ENCODE data around the gene IFIT1. TPM values are rescaled to one million over a fixed set of nuclear protein-coding genes. Genes with fewer than 3 reads are reported as not detected.

Gene IFIT1
- total RNA-seq, 4 donors from 2014 or later: 1.1 to 18.5 (median 9.4) TPM

DNA sequence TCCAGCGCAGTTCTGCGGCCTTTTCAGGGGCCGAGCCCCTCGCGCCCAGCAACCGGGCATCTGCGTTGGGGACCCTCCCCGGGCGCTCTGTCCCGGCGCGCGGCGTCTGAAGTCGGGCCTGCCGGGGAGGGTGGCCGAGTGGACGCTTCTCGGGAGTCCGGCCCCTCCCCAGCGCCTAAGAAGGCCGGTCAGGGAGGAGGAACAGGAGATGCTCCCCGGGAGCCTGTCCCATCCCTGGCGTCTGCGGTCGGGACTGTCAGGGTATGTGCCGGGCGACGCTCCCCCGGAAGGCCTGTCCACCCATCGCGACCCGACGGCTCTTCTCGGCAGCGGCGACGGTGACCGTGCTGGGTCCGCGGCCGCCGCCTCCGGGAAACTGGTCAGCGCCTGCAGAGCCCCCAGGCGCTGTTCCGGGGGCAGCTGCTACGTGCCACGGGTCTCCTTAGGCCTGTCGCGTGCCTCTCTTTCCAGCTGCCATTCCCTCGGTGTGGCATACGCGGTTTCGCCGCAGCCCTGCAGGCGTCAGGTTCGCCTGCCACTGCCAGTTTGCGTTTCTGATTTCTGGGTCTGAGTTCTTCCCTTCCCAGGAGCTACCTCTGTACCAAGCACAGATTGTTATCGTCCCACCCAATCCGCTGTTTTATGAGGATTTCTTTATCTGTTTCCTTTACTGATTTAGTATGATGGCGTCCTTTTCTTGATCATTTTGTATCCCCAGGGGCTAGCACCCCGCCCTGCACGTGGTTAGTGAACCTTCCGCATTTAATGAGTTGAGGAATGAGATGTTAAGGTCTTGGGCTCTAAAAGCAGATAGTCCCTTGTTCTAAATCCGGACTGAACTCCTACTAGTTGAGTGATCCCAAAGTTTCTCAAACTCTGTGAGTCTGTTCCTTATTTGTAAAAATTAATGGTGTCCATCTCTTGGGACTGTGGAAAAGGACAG, 22.7 kb downstream of the IFIT1 start:
- TF ChIP-seq EP300 (IDR thresholded peaks at IDR 0.05; ENCODE audit: low read depth) (no peak), POLR2AphosphoS5 (IDR thresholded peaks at IDR 0.05) (peak in 1 of 3 donors; percentile 1), POLR2A (IDR thresholded peaks at IDR 0.05) (no peak)
- TF ChIP-seq, protein P1, sequence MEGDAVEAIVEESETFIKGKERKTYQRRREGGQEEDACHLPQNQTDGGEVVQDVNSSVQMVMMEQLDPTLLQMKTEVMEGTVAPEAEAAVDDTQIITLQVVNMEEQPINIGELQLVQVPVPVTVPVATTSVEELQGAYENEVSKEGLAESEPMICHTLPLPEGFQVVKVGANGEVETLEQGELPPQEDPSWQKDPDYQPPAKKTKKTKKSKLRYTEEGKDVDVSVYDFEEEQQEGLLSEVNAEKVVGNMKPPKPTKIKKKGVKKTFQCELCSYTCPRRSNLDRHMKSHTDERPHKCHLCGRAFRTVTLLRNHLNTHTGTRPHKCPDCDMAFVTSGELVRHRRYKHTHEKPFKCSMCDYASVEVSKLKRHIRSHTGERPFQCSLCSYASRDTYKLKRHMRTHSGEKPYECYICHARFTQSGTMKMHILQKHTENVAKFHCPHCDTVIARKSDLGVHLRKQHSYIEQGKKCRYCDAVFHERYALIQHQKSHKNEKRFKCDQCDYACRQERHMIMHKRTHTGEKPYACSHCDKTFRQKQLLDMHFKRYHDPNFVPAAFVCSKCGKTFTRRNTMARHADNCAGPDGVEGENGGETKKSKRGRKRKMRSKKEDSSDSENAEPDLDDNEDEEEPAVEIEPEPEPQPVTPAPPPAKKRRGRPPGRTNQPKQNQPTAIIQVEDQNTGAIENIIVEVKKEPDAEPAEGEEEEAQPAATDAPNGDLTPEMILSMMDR (IDR thresholded peaks at IDR 0.05): peak in 2 of 5 experiments; percentile 26 to 30
- WGBS, 2 donors (ENCODE audit: low coverage in 1 of 2): 0 to 2% methylated on average over 7 to 48 of the region's 66 CpGs
- Histone ChIP-seq H3K27me3 (no peaks in the 10 kb centered on the region), H3K4me3 (peak overlapping the region; percentile 63 to 96 (median 80)), H3K27ac (peak overlapping the region; percentile 93 to 99 (median 95)), H3K9me3 (no peaks in the 10 kb centered on the region), H3K4me1 (peaks cover 6 to 50% (median 15%) of the 10 kb centered on the region in 4 donors), H3K36me3 (peaks cover 0 to 6% (median 0%) of the 10 kb centered on the region in 4 donors)
- in situ Hi-C loops (cut with MboI; ENCODE audit: low pct_ligation_motif_present in 1 of 4, low pct_unique_long_range_greater_than_20kb in 1 of 4, low sequenced_read_pairs in 3 of 4) (no loop called here), intact Hi-C loops (cut with DNase I; ENCODE audit: low total_unique reads) (no loop called here)
- DNase-seq: peak; percentile 47

DNA sequence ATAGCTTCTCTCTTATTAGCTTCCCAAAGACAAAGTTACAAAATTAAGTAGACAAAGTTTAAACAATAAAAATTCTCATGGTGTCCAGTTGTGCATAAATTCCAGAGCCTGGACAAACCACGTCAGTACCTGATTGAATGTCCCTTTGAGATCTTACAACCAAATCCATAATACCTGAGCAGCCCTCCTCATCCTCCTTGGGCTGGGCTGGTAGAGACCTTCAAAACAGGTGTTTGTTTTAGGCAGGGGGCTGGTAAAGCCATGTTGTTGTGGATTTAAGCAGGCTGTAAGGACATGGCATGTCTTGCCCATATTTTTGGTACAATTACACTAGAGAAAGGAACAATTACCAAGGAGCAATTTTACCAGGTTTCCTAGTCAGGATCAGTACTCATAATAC, 24.0 kb downstream of the IFIT1 start:
- Histone ChIP-seq H3K4me3 (no peak overlapping the region), H3K4me1 (peaks cover 6 to 52% (median 15%) of the 10 kb centered on the region in 4 donors), H3K27me3 (no peaks in the 10 kb centered on the region), H3K36me3 (peaks cover 0 to 6% (median 0%) of the 10 kb centered on the region in 4 donors), H3K9me3 (no peaks in the 10 kb centered on the region), H3K27ac (no peak overlapping the region)
- DNase-seq: no peak
- no peak for TF ChIP-seq POLR2AphosphoS5 (IDR thresholded peaks at IDR 0.05)
- TF ChIP-seq POLR2A (IDR thresholded peaks at IDR 0.05): no peak
- intact Hi-C loops (cut with DNase I; ENCODE audit: low total_unique reads): no loop called here
- in situ Hi-C loops (cut with MboI; ENCODE audit: low pct_ligation_motif_present in 1 of 4, low pct_unique_long_range_greater_than_20kb in 1 of 4, low sequenced_read_pairs in 3 of 4): no loop called here
- 93% methylated on average over 1 of the region's 1 CpG; no CpG with 5 or more reads in 1 of the 2 donors for WGBS, 2 donors (ENCODE audit: low coverage in 1 of 2)

DNA sequence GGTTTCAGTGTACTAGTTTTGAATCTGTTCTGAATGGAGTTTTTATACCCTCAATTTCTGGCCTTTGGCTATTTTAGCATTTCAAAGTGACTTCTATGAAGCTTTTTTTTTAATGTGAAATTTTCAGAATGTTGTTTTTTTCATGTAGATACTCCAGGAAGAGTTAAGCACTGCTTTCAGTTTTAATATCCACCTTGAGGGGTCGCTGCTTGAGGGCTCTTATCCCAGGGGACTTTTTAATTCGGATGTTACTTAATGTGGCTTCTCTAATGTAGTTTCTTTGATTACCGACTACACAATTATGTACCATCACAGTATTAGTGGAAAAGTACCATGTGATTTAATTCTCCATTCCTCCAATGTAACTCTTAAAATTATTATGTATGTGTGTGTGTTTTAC, 27.1 kb downstream of the IFIT1 start:
- intact Hi-C loops (cut with DNase I; ENCODE audit: low total_unique reads) (no loop called here), in situ Hi-C loops (cut with MboI; ENCODE audit: low pct_ligation_motif_present in 1 of 4, low pct_unique_long_range_greater_than_20kb in 1 of 4, low sequenced_read_pairs in 3 of 4) (no loop called here)
- DNase-seq: no peak
- Histone ChIP-seq H3K9me3 (no peaks in the 10 kb centered on the region), H3K27ac (peak overlapping the region in 1 of 4 donors; percentile 13), H3K36me3 (peaks cover 0 to 6% (median 0%) of the 10 kb centered on the region in 4 donors), H3K4me3 (no peak overlapping the region), H3K4me1 (peaks cover 0 to 44% (median 10%) of the 10 kb centered on the region in 4 donors), H3K27me3 (no peaks in the 10 kb centered on the region)
- TF ChIP-seq, protein P1 (IDR thresholded peaks at IDR 0.05): peak in 2 of 5 experiments; percentile 10 to 27
- TF ChIP-seq POLR2A (IDR thresholded peaks at IDR 0.05): no peak
- 59 to 71% methylated on average over 3 of the region's 3 CpGs for WGBS, 2 donors (ENCODE audit: low coverage in 1 of 2)

DNA sequence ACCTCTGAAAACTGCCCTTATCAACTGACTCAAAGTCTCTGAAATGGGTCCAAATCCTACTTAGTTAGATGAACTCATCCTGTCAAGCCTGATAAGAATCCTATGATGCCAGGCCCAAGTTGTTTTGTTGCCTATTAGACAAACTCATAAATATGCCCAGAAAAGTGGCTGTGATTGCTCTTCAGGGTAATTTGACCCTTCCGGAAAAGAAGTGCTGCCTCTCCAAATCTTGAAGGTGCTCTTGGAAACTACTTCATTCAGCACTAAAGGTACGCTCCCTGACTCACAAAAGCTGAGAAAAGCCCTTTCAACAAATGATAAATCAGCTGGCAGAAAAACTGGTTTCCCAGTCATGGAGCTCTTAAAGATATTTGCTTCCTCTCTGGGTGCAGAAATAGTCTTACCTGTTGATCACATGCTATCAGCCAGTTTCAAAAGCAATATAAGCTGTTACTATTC, 28.6 kb downstream of the IFIT1 start:
- Histone ChIP-seq H3K36me3 (peaks cover 0 to 6% (median 0%) of the 10 kb centered on the region in 4 donors), H3K27me3 (no peaks in the 10 kb centered on the region), H3K9me3 (no peaks in the 10 kb centered on the region), H3K4me1 (peaks cover 0 to 36% (median 5%) of the 10 kb centered on the region in 4 donors), H3K27ac (no peak overlapping the region), H3K4me3 (no peak overlapping the region)
- 94 to 96% methylated on average over 2 of the region's 2 CpGs for WGBS, 2 donors (ENCODE audit: low coverage in 1 of 2)
- in situ Hi-C loops (cut with MboI; ENCODE audit: low pct_ligation_motif_present in 1 of 4, low pct_unique_long_range_greater_than_20kb in 1 of 4, low sequenced_read_pairs in 3 of 4) (loop anchor here in 2 of 4 donors (10.0 kb wide), 1 partner anchor 134 kb away; no protein-coding TSS in a partner anchor), intact Hi-C loops (cut with DNase I; ENCODE audit: low total_unique reads) (no loop called here)
- no peak for DNase-seq
- TF ChIP-seq POLR2A (IDR thresholded peaks at IDR 0.05) (no peak), POLR2AphosphoS5 (IDR thresholded peaks at IDR 0.05) (no peak), EP300 (IDR thresholded peaks at IDR 0.05; ENCODE audit: low read depth) (no peak)
- TF ChIP-seq, protein P1 (IDR thresholded peaks at IDR 0.05): no peak

All from transverse colon (tissue), 4 donors.